ENCODE data around the gene DCAF7.

GRCh38 chr17:63540590-63540989 is 9.7 kb upstream of the DCAF7 start:
- no peak for TF ChIP-seq CTCF (IDR thresholded peaks at IDR 0.05; ENCODE audit: low read depth, low read length, poor library complexity, severe bottlenecking)
- no peak for TF ChIP-seq EZH2phosphoT487 (IDR thresholded peaks at IDR 0.05; ENCODE audit: borderline replicate concordance, low read length)
